SK-N-SH (cell line): Measurements from ENCODE around the gene HMX2. TPM values are rescaled to one million over a fixed set of nuclear protein-coding genes. Genes with fewer than 3 reads are reported as not detected.
A peak's percentile ranks its signal among the peaks of the same experiment; 100 is the strongest.

Experiments
- CTCF ChIA-PET: fragments of 300-600, 350-600 bp; formaldehyde crosslinking; extraction: SDS; loops from one replicate; lab custom pipeline; 2021; lab: Yijun Ruan, JAX
- POLR2A ChIA-PET: fragments of 350-600 bp; sonication (Branson Sonifier 250); formaldehyde crosslinking; extraction: SDS; loops from one replicate; lab custom pipeline; 2020; ENCODE audit warnings: antibody characterized with exemption, inconsistent platforms; lab: Yijun Ruan, JAX
- DNase-seq: peaks from one replicate; pipeline ENCODE4 v3.0.0; 2012
- H2AFZ ChIP-seq: fragments of 200-600 bp; sonication (generic); 2 replicates; pipeline ENCODE4 v1.8.1; 2016; ENCODE audit warnings: antibody characterized with exemption, mild to moderate bottlenecking, low read depth
- H3F3A ChIP-seq: fragments of 200-600 bp; sonication (generic); replicated peaks from 2 replicates; pipeline ENCODE3; 2016; ENCODE audit warnings: antibody characterized with exemption, mild to moderate bottlenecking; ENCODE audit not compliant: insufficient read depth
- H3K27ac ChIP-seq, 2 experiments: fragments of 200-500 bp in 1 of 2; fragments of 200-600 bp in 1 of 2; sonication (Bioruptor generic) in 1 of 2; sonication (generic), shearing (Covaris generic) in 1 of 2; 2 replicates each; pipeline versions ENCODE4 v1.5.1 to v1.6.1; 2014 to 2016; ENCODE audit warnings: low read depth in 2 of 2, inconsistent platforms in 1 of 2, low read length in 1 of 2, mild to moderate bottlenecking in 1 of 2, mixed read lengths in 1 of 2
- H3K27me3 ChIP-seq: fragments of 200-600 bp; sonication (generic), shearing (Covaris generic); 2 replicates; pipeline ENCODE4 v1.6.1; 2016; ENCODE audit warnings: mixed run types; ENCODE audit not compliant: insufficient read depth
- H3K36me3 ChIP-seq, 2 experiments: fragments of 200-500 bp in 1 of 2; fragments of 200-600 bp in 1 of 2; sonication (Bioruptor generic) in 1 of 2; sonication (generic) in 1 of 2; replicated peaks in 1 of 2; 2 replicates each; pipeline versions ENCODE3 to v1.5.1; 2014 to 2016; ENCODE audit warnings: low read length in 1 of 2, mild to moderate bottlenecking in 1 of 2; ENCODE audit not compliant: insufficient read depth in 2 of 2, control insufficient read depth in 1 of 2
- H3K4me1 ChIP-seq, 2 experiments: fragments of 200-500 bp in 1 of 2; fragments of 200-600 bp in 1 of 2; sonication (Bioruptor generic) in 1 of 2; sonication (generic), shearing (Covaris generic) in 1 of 2; 2 replicates each; pipeline versions ENCODE4 v1.5.1 to v1.6.1; 2014 to 2016; ENCODE audit warnings: low read depth in 1 of 2, low read length in 1 of 2, mixed run types in 1 of 2; ENCODE audit not compliant: insufficient read depth in 2 of 2, control insufficient read depth in 1 of 2
- H3K4me2 ChIP-seq: fragments of 200-600 bp; sonication (generic), shearing (Covaris generic); 2 replicates; pipeline ENCODE4 v1.6.1; 2017; ENCODE audit warnings: mixed run types
- H3K4me3 ChIP-seq, 2 experiments: fragments of 200-500 bp in 1 of 2; fragments of 200-600 bp in 1 of 2; sonication (Bioruptor generic) in 1 of 2; sonication (generic), shearing (Covaris generic) in 1 of 2; 2 replicates each; pipeline versions ENCODE4 v1.5.1 to v1.8.1; 2014 to 2016; ENCODE audit warnings: low read depth in 2 of 2, inconsistent platforms in 1 of 2, low read length in 1 of 2, mild to moderate bottlenecking in 1 of 2, mixed read lengths in 1 of 2, moderate library complexity in 1 of 2
- H3K79me2 ChIP-seq: fragments of 200-600 bp; sonication (generic); 2 replicates; pipeline ENCODE4 v1.8.1; 2017; ENCODE audit warnings: mild to moderate bottlenecking; ENCODE audit not compliant: insufficient read depth
- H3K9ac ChIP-seq: fragments of 200-600 bp; sonication (generic); 2 replicates; pipeline ENCODE4 v1.6.1; 2017; ENCODE audit warnings: mixed run types
- H3K9me2 ChIP-seq: fragments of 200-600 bp; sonication (generic); 2 replicates; pipeline ENCODE4 v1.6.1; 2017; ENCODE audit warnings: mixed run types
- H3K9me3 ChIP-seq: fragments of 200-600 bp; sonication (generic); 2 replicates; pipeline ENCODE4 v1.6.1; 2017; ENCODE audit warnings: mixed run types, mild to moderate bottlenecking, moderate library complexity
- H4K20me1 ChIP-seq: fragments of 200-600 bp; sonication (generic); 2 replicates; pipeline ENCODE4 v1.6.1; 2017; ENCODE audit warnings: mild to moderate bottlenecking, mixed run types; ENCODE audit not compliant: insufficient read depth
- EZH2phosphoT487 ChIP-seq: fragments of 200-600 bp; sonication (generic); IDR thresholded peaks from 2 replicates; pipeline ENCODE4 v1.6.1; 2017; ENCODE audit warnings: low read depth, mixed run types, mild to moderate bottlenecking, antibody characterized with exemption, moderate library complexity, borderline replicate concordance
- FOXM1 ChIP-seq: IDR thresholded peaks from 2 replicates; pipeline ENCODE4 v1.4.0; 2012; ENCODE audit warnings: low read depth, mild to moderate bottlenecking
- NFIC ChIP-seq: IDR thresholded peaks from 2 replicates; pipeline ENCODE4 v1.4.0; 2012; ENCODE audit warnings: borderline replicate concordance
- RCOR1 ChIP-seq: fragments of 150-350 bp; IDR thresholded peaks from 2 replicates; pipeline ENCODE4 v1.6.1; 2017; ENCODE audit warnings: antibody characterized with exemption, low read length
- WGBS: methylation state at CpG from one replicate; pipeline ENCODE4 v1.1.6; 2017; ENCODE audit warnings: low lambda C conversion rate; 5-methylcytosine and 5-hydroxymethylcytosine counted together
- polyA plus RNA-seq, 3 experiments: library from polyadenylated mRNA; depleted of rRNA; stranded (reverse); fragments of >200 nt; gene quantifications; 2 replicates each; pipeline ENCODE4 v1.2.3, GENCODE V29; 2012
- TF ChIP-seq, protein P1 (sequence below): IDR thresholded peaks from 2 replicates; pipeline ENCODE4 v1.4.0; 2012; ENCODE audit warnings: low read depth
- TF ChIP-seq, protein P2 (sequence below): IDR thresholded peaks from 2 replicates; pipeline ENCODE4; 2012
- TF ChIP-seq, protein P3 (sequence below): IDR thresholded peaks from 2 replicates; pipeline ENCODE4 v1.4.0; 2012; ENCODE audit warnings: low read depth, borderline replicate concordance

The HMX2 gene
- polyA plus RNA-seq, 1 of the 3 experiments (the other 2 are of a cell fraction), result not detected

DNA sequence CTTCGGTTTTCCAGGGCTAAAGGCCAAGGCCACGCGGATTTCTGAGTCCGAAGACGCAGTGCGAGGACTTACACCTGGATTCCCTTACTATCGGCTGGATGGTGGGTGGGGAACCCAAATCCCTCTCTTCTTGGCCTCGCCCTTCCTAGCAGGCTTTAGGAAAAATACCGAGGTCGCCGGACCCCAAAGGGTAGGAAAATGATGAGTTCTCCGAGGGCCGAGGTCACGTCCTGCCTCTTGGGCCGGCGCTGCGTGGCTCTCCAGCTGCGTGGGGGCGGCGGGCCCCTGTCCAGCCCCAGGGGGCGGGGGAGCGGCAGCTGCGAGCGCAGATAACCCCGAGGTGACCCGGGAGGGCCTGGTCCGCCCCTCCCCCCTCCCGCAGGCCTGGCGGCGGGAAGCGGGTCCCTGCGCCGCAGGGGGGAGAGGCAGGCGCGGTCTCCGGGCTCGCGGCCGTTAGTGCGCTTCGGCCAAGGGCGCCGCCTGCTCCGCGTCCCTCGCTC, 13.0 kb upstream of the HMX2 start:
- H3K4me3 ChIP-seq, result no peak overlapping the region
- no peak overlapping the region for H3K9ac ChIP-seq
- H3K27ac ChIP-seq, result no peak overlapping the region
- no peaks in the 10 kb centered on the region for H3F3A ChIP-seq
- H3K36me3 ChIP-seq, result no peaks in the 10 kb centered on the region
- peak; percentile 59 for DNase-seq
- no peaks in the 10 kb centered on the region for H3K9me2 ChIP-seq
- H3K4me2 ChIP-seq, result peak overlapping the region; percentile 66; the same call in 1 of the 2 replicates
- no peaks in the 10 kb centered on the region for H3K9me3 ChIP-seq
- POLR2A ChIA-PET, result no interaction called here
- TF ChIP-seq RCOR1, result no peak
- TF ChIP-seq, protein P1, sequence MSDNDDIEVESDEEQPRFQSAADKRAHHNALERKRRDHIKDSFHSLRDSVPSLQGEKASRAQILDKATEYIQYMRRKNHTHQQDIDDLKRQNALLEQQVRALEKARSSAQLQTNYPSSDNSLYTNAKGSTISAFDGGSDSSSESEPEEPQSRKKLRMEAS, result no peak
- no peak for TF ChIP-seq NFIC
- TF ChIP-seq, protein P2, sequence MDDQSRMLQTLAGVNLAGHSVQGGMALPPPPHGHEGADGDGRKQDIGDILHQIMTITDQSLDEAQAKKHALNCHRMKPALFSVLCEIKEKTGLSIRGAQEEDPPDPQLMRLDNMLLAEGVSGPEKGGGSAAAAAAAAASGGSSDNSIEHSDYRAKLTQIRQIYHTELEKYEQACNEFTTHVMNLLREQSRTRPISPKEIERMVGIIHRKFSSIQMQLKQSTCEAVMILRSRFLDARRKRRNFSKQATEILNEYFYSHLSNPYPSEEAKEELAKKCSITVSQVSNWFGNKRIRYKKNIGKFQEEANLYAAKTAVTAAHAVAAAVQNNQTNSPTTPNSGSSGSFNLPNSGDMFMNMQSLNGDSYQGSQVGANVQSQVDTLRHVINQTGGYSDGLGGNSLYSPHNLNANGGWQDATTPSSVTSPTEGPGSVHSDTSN, result no peak
- TF ChIP-seq, protein P3, sequence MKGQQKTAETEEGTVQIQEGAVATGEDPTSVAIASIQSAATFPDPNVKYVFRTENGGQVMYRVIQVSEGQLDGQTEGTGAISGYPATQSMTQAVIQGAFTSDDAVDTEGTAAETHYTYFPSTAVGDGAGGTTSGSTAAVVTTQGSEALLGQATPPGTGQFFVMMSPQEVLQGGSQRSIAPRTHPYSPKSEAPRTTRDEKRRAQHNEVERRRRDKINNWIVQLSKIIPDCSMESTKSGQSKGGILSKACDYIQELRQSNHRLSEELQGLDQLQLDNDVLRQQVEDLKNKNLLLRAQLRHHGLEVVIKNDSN, result no peak
- TF ChIP-seq FOXM1, result no peak
- no peaks in the 10 kb centered on the region for H3K79me2 ChIP-seq
- 35% methylated on average over 8 of the region's 46 CpGs for WGBS
- no peaks in the 10 kb centered on the region for H4K20me1 ChIP-seq
- CTCF ChIA-PET, result interaction anchor here (0.7 to 5.1 kb wide), 11 partner anchors 10 to 839 kb away, joined by 3 to 110 read pairs (median 19); no protein-coding TSS in a partner anchor
- peaks cover 85% of the 10 kb centered on the region for H3K27me3 ChIP-seq
- H3K4me1 ChIP-seq, result peaks cover 0 to 8% of the 10 kb centered on the region in 2 experiments; a peak in 2 of 4 replicates
- no peak overlapping the region; the same call in 1 of the 2 replicates for H2AFZ ChIP-seq

GRCh38 chr10:123135415-123136141, 12.4 kb upstream of the HMX2 start, which contains the start of gene HMX3:
HMX3 (plus strand) TSS chr10:123135970; CDS start chr10:123136051, 81 bp downstream.
- no peaks in the 10 kb centered on the region for H4K20me1 ChIP-seq
- peak; percentile 57 for DNase-seq
- H3K79me2 ChIP-seq, result no peaks in the 10 kb centered on the region
- H3K4me1 ChIP-seq, result peaks cover 0 to 8% of the 10 kb centered on the region in 2 experiments; a peak in 2 of 4 replicates
- TF ChIP-seq EZH2phosphoT487 (peak; percentile 23; the same call in 1 of the 2 replicates), FOXM1 (no peak)
- H3K4me2 ChIP-seq, result peak within 1 kb of the TSS; percentile 66
- no peaks in the 10 kb centered on the region for H3K36me3 ChIP-seq
- H3K9ac ChIP-seq, result no peak within 1 kb of the TSS
- POLR2A ChIA-PET, result no interaction called here
- H2AFZ ChIP-seq, result peak within 1 kb of the TSS; percentile 35; the same call in 1 of the 2 replicates
- peaks cover 91% of the 10 kb centered on the region for H3K27me3 ChIP-seq
- H3K9me2 ChIP-seq, result no peaks in the 10 kb centered on the region
- H3F3A ChIP-seq, result no peaks in the 10 kb centered on the region
- 5% methylated on average over 33 of the region's 76 CpGs for WGBS
- no peak within 1 kb of the TSS for H3K27ac ChIP-seq
- CTCF ChIA-PET, result interaction anchor here (2.8 to 5.1 kb wide), 4 partner anchors 9 to 294 kb away, joined by 10 to 110 read pairs (median 40); no protein-coding TSS in a partner anchor
- H3K4me3 ChIP-seq, result peak within 1 kb of the TSS in 1 of 2 experiments; percentile 29; a peak in 1 of 4 replicates
- no peaks in the 10 kb centered on the region for H3K9me3 ChIP-seq
